ENCODE data around the gene RXRA. TPM values are rescaled to one million over a fixed set of nuclear protein-coding genes. Genes with fewer than 3 reads are reported as not detected.

Gene RXRA
- polyA plus RNA-seq, 1 donor from 2014 or later, result 2.7 TPM

GRCh38 chr9:134359493-134360179 lies 33.4 kb downstream of the RXRA start:
- TF ChIP-seq EZH2 (IDR thresholded peaks at IDR 0.05; ENCODE audit: borderline replicate concordance, insufficient read depth, low read length, poor library complexity, severe bottlenecking), result no peak
- no peak for TF ChIP-seq MXI1 (conservative IDR thresholded peaks at IDR 0.05; ENCODE audit: poor library complexity, severe bottlenecking)
- no peak for TF ChIP-seq SMC3 (conservative IDR thresholded peaks at IDR 0.05; ENCODE audit: poor library complexity)
- TF ChIP-seq POLR2AphosphoS5 (IDR thresholded peaks at IDR 0.05), result no peak
- TF ChIP-seq, protein P1, sequence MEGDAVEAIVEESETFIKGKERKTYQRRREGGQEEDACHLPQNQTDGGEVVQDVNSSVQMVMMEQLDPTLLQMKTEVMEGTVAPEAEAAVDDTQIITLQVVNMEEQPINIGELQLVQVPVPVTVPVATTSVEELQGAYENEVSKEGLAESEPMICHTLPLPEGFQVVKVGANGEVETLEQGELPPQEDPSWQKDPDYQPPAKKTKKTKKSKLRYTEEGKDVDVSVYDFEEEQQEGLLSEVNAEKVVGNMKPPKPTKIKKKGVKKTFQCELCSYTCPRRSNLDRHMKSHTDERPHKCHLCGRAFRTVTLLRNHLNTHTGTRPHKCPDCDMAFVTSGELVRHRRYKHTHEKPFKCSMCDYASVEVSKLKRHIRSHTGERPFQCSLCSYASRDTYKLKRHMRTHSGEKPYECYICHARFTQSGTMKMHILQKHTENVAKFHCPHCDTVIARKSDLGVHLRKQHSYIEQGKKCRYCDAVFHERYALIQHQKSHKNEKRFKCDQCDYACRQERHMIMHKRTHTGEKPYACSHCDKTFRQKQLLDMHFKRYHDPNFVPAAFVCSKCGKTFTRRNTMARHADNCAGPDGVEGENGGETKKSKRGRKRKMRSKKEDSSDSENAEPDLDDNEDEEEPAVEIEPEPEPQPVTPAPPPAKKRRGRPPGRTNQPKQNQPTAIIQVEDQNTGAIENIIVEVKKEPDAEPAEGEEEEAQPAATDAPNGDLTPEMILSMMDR (IDR thresholded peaks at IDR 0.05; ENCODE audit: poor library complexity, severe bottlenecking), result no peak
- no peak for TF ChIP-seq TAF1 (IDR thresholded peaks at IDR 0.05; ENCODE audit: low read depth)
- no peak for TF ChIP-seq RAD21 (conservative IDR thresholded peaks at IDR 0.05)
- TF ChIP-seq REST (IDR thresholded peaks at IDR 0.05; ENCODE audit: borderline replicate concordance), result no peak
- TF ChIP-seq EP300 (conservative IDR thresholded peaks at IDR 0.05; ENCODE audit: poor library complexity, severe bottlenecking), result no peak
- H3K9ac ChIP-seq (ENCODE audit: low read length), result no peak overlapping the region
- H2AFZ ChIP-seq (ENCODE audit: low read depth, low read length), result no peak overlapping the region
- no peak overlapping the region for H3K4me2 ChIP-seq (ENCODE audit: low read length)
- no peaks in the 10 kb centered on the region for H4K20me1 ChIP-seq (ENCODE audit: insufficient read depth)
- H3K27ac ChIP-seq (ENCODE audit: low read length), result no peak overlapping the region
- H3K9me3 ChIP-seq (ENCODE audit: low read length), result no peaks in the 10 kb centered on the region
- H3K9me2 ChIP-seq (ENCODE audit: insufficient read depth, low read length), result no peaks in the 10 kb centered on the region
- no peaks in the 10 kb centered on the region for H3K79me2 ChIP-seq (replicated peaks; ENCODE audit: insufficient read depth, low read length)
- no peak overlapping the region for H3K4me3 ChIP-seq (ENCODE audit: low read length)
- no peaks in the 10 kb centered on the region for H3K36me3 ChIP-seq (ENCODE audit: insufficient read depth, low read length)
- H3K27me3 ChIP-seq (ENCODE audit: insufficient read depth, low read depth, low read length), result no peaks in the 10 kb centered on the region
- H3F3A ChIP-seq (ENCODE audit: insufficient read depth, low read length, poor library complexity, severe bottlenecking), result no peaks in the 10 kb centered on the region

- no peak overlapping the region for H3K4me3 ChIP-seq (ENCODE audit: low read length)
- no peaks in the 10 kb centered on the region for H3K9me3 ChIP-seq (ENCODE audit: low read length)
- TF ChIP-seq TAF1 (IDR thresholded peaks at IDR 0.05; ENCODE audit: low read depth) (no peak), EP300 (conservative IDR thresholded peaks at IDR 0.05; ENCODE audit: poor library complexity, severe bottlenecking) (no peak), REST (IDR thresholded peaks at IDR 0.05; ENCODE audit: borderline replicate concordance) (no peak), MXI1 (conservative IDR thresholded peaks at IDR 0.05; ENCODE audit: poor library complexity, severe bottlenecking) (no peak), RAD21 (conservative IDR thresholded peaks at IDR 0.05) (no peak), POLR2AphosphoS5 (IDR thresholded peaks at IDR 0.05) (no peak), EZH2 (IDR thresholded peaks at IDR 0.05; ENCODE audit: borderline replicate concordance, insufficient read depth, low read length, poor library complexity, severe bottlenecking) (no peak), SMC3 (conservative IDR thresholded peaks at IDR 0.05; ENCODE audit: poor library complexity) (no peak)
- TF ChIP-seq, protein P1 (IDR thresholded peaks at IDR 0.05; ENCODE audit: poor library complexity, severe bottlenecking), result no peak
- H2AFZ ChIP-seq (ENCODE audit: low read depth, low read length), result no peak overlapping the region
- no peak overlapping the region for H3K27ac ChIP-seq (ENCODE audit: low read length)
- no peaks in the 10 kb centered on the region for H3F3A ChIP-seq (ENCODE audit: insufficient read depth, low read length, poor library complexity, severe bottlenecking)
- no peaks in the 10 kb centered on the region for H3K79me2 ChIP-seq (replicated peaks; ENCODE audit: insufficient read depth, low read length)
- no peak overlapping the region for H3K4me2 ChIP-seq (ENCODE audit: low read length)
- H3K9me2 ChIP-seq (ENCODE audit: insufficient read depth, low read length), result no peaks in the 10 kb centered on the region
- no peaks in the 10 kb centered on the region for H3K27me3 ChIP-seq (ENCODE audit: insufficient read depth, low read depth, low read length)
- no peaks in the 10 kb centered on the region for H3K36me3 ChIP-seq (ENCODE audit: insufficient read depth, low read length)
- no peak overlapping the region for H3K9ac ChIP-seq (ENCODE audit: low read length)
- no peaks in the 10 kb centered on the region for H4K20me1 ChIP-seq (ENCODE audit: insufficient read depth)
Measured at GRCh38 chr9:134360180-134360759, 34.0 kb downstream of the RXRA start.
